Measurements from ENCODE around the gene PIGK.

Gene PIGK

GRCh38 chr1:77230051-77230450, 10.8 kb upstream of the PIGK start:
- TF ChIP-seq YY1 (IDR thresholded peaks at IDR 0.05; ENCODE audit: low read depth), result no peak
- TF ChIP-seq, protein P1, sequence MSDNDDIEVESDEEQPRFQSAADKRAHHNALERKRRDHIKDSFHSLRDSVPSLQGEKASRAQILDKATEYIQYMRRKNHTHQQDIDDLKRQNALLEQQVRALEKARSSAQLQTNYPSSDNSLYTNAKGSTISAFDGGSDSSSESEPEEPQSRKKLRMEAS (IDR thresholded peaks at IDR 0.05), result no peak
- TF ChIP-seq, protein P2, sequence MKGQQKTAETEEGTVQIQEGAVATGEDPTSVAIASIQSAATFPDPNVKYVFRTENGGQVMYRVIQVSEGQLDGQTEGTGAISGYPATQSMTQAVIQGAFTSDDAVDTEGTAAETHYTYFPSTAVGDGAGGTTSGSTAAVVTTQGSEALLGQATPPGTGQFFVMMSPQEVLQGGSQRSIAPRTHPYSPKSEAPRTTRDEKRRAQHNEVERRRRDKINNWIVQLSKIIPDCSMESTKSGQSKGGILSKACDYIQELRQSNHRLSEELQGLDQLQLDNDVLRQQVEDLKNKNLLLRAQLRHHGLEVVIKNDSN (IDR thresholded peaks at IDR 0.05), result no peak
- no peak for TF ChIP-seq CREB1 (IDR thresholded peaks at IDR 0.05; ENCODE audit: low read depth)
- TF ChIP-seq TEAD4 (IDR thresholded peaks at IDR 0.05), result no peak
- no peak for TF ChIP-seq RAD21 (IDR thresholded peaks at IDR 0.05; ENCODE audit: low read depth)
- no peak for TF ChIP-seq EP300 (IDR thresholded peaks at IDR 0.05; ENCODE audit: borderline replicate concordance)
- TF ChIP-seq, protein P3, sequence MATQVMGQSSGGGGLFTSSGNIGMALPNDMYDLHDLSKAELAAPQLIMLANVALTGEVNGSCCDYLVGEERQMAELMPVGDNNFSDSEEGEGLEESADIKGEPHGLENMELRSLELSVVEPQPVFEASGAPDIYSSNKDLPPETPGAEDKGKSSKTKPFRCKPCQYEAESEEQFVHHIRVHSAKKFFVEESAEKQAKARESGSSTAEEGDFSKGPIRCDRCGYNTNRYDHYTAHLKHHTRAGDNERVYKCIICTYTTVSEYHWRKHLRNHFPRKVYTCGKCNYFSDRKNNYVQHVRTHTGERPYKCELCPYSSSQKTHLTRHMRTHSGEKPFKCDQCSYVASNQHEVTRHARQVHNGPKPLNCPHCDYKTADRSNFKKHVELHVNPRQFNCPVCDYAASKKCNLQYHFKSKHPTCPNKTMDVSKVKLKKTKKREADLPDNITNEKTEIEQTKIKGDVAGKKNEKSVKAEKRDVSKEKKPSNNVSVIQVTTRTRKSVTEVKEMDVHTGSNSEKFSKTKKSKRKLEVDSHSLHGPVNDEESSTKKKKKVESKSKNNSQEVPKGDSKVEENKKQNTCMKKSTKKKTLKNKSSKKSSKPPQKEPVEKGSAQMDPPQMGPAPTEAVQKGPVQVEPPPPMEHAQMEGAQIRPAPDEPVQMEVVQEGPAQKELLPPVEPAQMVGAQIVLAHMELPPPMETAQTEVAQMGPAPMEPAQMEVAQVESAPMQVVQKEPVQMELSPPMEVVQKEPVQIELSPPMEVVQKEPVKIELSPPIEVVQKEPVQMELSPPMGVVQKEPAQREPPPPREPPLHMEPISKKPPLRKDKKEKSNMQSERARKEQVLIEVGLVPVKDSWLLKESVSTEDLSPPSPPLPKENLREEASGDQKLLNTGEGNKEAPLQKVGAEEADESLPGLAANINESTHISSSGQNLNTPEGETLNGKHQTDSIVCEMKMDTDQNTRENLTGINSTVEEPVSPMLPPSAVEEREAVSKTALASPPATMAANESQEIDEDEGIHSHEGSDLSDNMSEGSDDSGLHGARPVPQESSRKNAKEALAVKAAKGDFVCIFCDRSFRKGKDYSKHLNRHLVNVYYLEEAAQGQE (IDR thresholded peaks at IDR 0.05; ENCODE audit: low read depth), result no peak
- no peak for TF ChIP-seq TAF1 (IDR thresholded peaks at IDR 0.05; ENCODE audit: low read depth)

- TF ChIP-seq NFIC (IDR thresholded peaks at IDR 0.05), result 0 out of 2 replicates have a peak, but pooled peaks have one; percentile 24
- no peak for TF ChIP-seq EGR1 (IDR thresholded peaks at IDR 0.05)
Observed at GRCh38 chr1:77228836-77229235, 9.6 kb upstream of the PIGK start.

GRCh38 chr1:77227381-77227780, 8.2 kb upstream of the PIGK start:
- no peak for TF ChIP-seq EP300 (IDR thresholded peaks at IDR 0.05; ENCODE audit: borderline replicate concordance)
- TF ChIP-seq TCF12 (IDR thresholded peaks at IDR 0.05; ENCODE audit: low read depth), result no peak
- TF ChIP-seq, protein P2 (IDR thresholded peaks at IDR 0.05), result no peak
- no peak for TF ChIP-seq YY1 (IDR thresholded peaks at IDR 0.05; ENCODE audit: low read depth)
- no peak for TF ChIP-seq RAD21 (IDR thresholded peaks at IDR 0.05; ENCODE audit: low read depth)
- TF ChIP-seq ZBTB7A (IDR thresholded peaks at IDR 0.05; ENCODE audit: low read depth), result no peak
- no peak for TF ChIP-seq TEAD4 (IDR thresholded peaks at IDR 0.05)
- TF ChIP-seq, protein P1 (IDR thresholded peaks at IDR 0.05), result no peak

GRCh38 chr1:77222496-77222895, 3.3 kb upstream of the PIGK start:
- TF ChIP-seq ZBTB7A (IDR thresholded peaks at IDR 0.05; ENCODE audit: low read depth), result no peak
- TF ChIP-seq EP300 (IDR thresholded peaks at IDR 0.05; ENCODE audit: borderline replicate concordance), result no peak

DNA sequence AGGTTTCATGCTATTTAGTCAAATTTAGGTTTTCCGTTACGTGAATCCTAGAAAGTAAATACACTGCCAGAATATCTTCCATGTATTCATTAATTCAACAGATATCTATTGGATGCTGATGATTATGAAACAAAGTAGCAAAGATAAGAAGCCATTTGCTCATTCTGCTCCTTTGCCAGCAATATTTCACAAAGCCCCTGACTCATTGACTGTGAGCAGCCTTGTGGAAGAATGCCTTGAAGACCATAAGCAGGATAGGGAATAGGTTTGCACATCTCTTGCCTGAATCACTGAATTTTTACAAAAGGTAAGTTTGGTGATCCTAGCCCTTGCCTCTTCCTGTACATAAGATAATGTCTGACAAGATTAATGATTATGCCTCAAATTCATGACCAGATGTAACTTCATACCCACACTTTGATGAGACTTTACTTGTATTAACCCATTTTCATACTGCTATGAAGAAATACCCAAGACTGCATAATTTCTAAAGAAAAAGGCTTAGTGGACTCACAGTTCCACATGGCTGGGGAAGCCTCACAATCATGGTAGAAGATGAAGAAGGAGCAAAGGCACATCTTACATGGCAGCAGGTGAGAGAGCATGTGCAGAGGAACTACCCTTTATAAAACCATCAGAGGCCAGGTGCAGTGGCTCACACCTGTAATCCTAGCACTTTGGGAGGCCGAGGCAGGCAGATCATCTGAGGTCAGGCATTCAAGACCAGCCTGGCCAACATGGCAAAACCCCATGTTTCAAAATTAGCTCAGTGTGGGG, 1.6 kb upstream of the PIGK start:
- TF ChIP-seq, protein P3 (IDR thresholded peaks at IDR 0.05; ENCODE audit: low read depth), result no peak
- TF ChIP-seq TAF1 (IDR thresholded peaks at IDR 0.05; ENCODE audit: low read depth) (no peak), NFIC (IDR thresholded peaks at IDR 0.05) (no peak), TCF12 (IDR thresholded peaks at IDR 0.05; ENCODE audit: low read depth) (no peak), EGR1 (IDR thresholded peaks at IDR 0.05) (no peak), YY1 (IDR thresholded peaks at IDR 0.05; ENCODE audit: low read depth) (no peak), ZBTB7A (IDR thresholded peaks at IDR 0.05; ENCODE audit: low read depth) (no peak), RAD21 (IDR thresholded peaks at IDR 0.05; ENCODE audit: low read depth) (no peak), CREB1 (IDR thresholded peaks at IDR 0.05; ENCODE audit: low read depth) (no peak), CEBPB (IDR thresholded peaks at IDR 0.05) (no peak), TEAD4 (IDR thresholded peaks at IDR 0.05) (no peak), EP300 (IDR thresholded peaks at IDR 0.05; ENCODE audit: borderline replicate concordance) (no peak), FOXM1 (IDR thresholded peaks at IDR 0.05; ENCODE audit: borderline replicate concordance, low read depth) (no peak)
- TF ChIP-seq, protein P1 (IDR thresholded peaks at IDR 0.05), result no peak
- TF ChIP-seq, protein P2 (IDR thresholded peaks at IDR 0.05), result no peak
